WI38 (cell line): ENCODE results near the gene ZNF124.
"Not testable (repeated sequence)": the region's sequence is repeated elsewhere in the genome, so short reads cannot be mapped to it uniquely, and the experiment has no call there.

Source experiments
- H3K4me3 ChIP-seq: 2 replicates; pipeline ENCODE4 v1.5.1; 2011; ENCODE audit warnings: low read depth, mild to moderate bottlenecking, control low read depth, low read length
- CTCF ChIP-seq: IDR thresholded peaks from 2 replicates; pipeline ENCODE4 v1.5.1; 2012; ENCODE audit warnings: low read depth, mild to moderate bottlenecking, control low read depth, low read length

The ZNF124 gene

GRCh38 chr1:247145279-247145678 lies 26.5 kb downstream of the ZNF124 start:
- no peak overlapping the region for H3K4me3 ChIP-seq
- no peak for TF ChIP-seq CTCF

- H3K4me3 ChIP-seq, result not testable (repeated sequence)
Measured at GRCh38 chr1:247139557-247139956, 32.3 kb downstream of the ZNF124 start.

GRCh38 chr1:247131236-247131635 lies 40.6 kb downstream of the ZNF124 start:
- no peak for TF ChIP-seq CTCF
- H3K4me3 ChIP-seq, result no peak overlapping the region

GRCh38 chr1:247127519-247128282 lies 44.1 kb downstream of the ZNF124 start:
- H3K4me3 ChIP-seq, result peak overlapping the region; percentile 24

- not testable (repeated sequence) for H3K4me3 ChIP-seq
Measured at GRCh38 chr1:247126601-247127000, 45.2 kb downstream of the ZNF124 start.

GRCh38 chr1:247126166-247126565 lies 45.7 kb downstream of the ZNF124 start:
- not testable (repeated sequence) for H3K4me3 ChIP-seq

- H3K4me3 ChIP-seq, result no peak overlapping the region
- no peak for TF ChIP-seq CTCF
Measured at GRCh38 chr1:247121382-247121781, 50.4 kb downstream of the ZNF124 start.

- not testable (repeated sequence) for H3K4me3 ChIP-seq
Measured at GRCh38 chr1:247120408-247120668, 51.5 kb downstream of the ZNF124 start.

- H3K4me3 ChIP-seq, result no peak overlapping the region
- TF ChIP-seq CTCF, result no peak
Measured at GRCh38 chr1:247119600-247120407, 52.0 kb downstream of the ZNF124 start.

- TF ChIP-seq CTCF, result peak; percentile 4; the same call in 1 of the 2 replicates
- H3K4me3 ChIP-seq, result no peak overlapping the region
Measured at GRCh38 chr1:247118946-247119446, 52.8 kb downstream of the ZNF124 start.
